ENCODE results near the gene TEX13D.

GRCh38 chrX:124347242-124347641 lies 14.8 kb downstream of the TEX13D start:
- TF ChIP-seq, protein P1, sequence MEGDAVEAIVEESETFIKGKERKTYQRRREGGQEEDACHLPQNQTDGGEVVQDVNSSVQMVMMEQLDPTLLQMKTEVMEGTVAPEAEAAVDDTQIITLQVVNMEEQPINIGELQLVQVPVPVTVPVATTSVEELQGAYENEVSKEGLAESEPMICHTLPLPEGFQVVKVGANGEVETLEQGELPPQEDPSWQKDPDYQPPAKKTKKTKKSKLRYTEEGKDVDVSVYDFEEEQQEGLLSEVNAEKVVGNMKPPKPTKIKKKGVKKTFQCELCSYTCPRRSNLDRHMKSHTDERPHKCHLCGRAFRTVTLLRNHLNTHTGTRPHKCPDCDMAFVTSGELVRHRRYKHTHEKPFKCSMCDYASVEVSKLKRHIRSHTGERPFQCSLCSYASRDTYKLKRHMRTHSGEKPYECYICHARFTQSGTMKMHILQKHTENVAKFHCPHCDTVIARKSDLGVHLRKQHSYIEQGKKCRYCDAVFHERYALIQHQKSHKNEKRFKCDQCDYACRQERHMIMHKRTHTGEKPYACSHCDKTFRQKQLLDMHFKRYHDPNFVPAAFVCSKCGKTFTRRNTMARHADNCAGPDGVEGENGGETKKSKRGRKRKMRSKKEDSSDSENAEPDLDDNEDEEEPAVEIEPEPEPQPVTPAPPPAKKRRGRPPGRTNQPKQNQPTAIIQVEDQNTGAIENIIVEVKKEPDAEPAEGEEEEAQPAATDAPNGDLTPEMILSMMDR (conservative IDR thresholded peaks at IDR 0.05; ENCODE audit: low read length), result no peak
- TF ChIP-seq EZH2phosphoT487 (IDR thresholded peaks at IDR 0.05; ENCODE audit: borderline replicate concordance, low read depth, low read length), result no peak
